Gastroesophageal sphincter (tissue), 4 donors: ENCODE measurements around the gene ENG. TPM values are rescaled to one million over a fixed set of nuclear protein-coding genes. Genes with fewer than 3 reads are reported as not detected.

ENCODE experiments used
- ATAC-seq: fragments of 150-250 bp; one replicate; pipeline ENCODE4 v1.9.1; 2016; ENCODE audit warnings: mild to moderate bottlenecking, moderate library complexity
- H3K27ac ChIP-seq, 4 donors: fragments of 200-600 bp; sonication (generic) in 3 of 4; 1 replicate in 3 of 4; 2 replicates in 1 of 4; pipeline ENCODE4 v1.5.1; 2016 to 2019
- H3K27me3 ChIP-seq: fragments of 200-600 bp; sonication (generic); one replicate; pipeline ENCODE4 v1.5.1; 2019
- H3K36me3 ChIP-seq, 2 donors: fragments of 200-600 bp; sonication (generic); one replicate each; pipeline ENCODE4 v1.5.1; 2019; ENCODE audit warnings: control low read depth in 1 of 2
- H3K4me1 ChIP-seq, 3 donors: fragments of 200-600 bp; sonication (generic); 1 replicate in 2 of 3; 2 replicates in 1 of 3; pipeline ENCODE4 v1.5.1; 2016 to 2019; ENCODE audit warnings: control low read depth in 2 of 3
- H3K4me3 ChIP-seq, 2 donors: fragments of 200-600 bp; sonication (generic); one replicate each; pipeline ENCODE4 v1.5.1; 2019; ENCODE audit warnings: mild to moderate bottlenecking in 1 of 2, moderate library complexity in 1 of 2
- H3K9me3 ChIP-seq, 3 donors: fragments of 200-600 bp; sonication (generic); one replicate each; pipeline ENCODE4 v1.5.1; 2017 to 2019; ENCODE audit warnings: control low read depth in 2 of 3
- CTCF ChIP-seq, 4 experiments: fragments of 200-600 bp in 2 of 4; fragments of 450-650 bp in 2 of 4; sonication (generic) in 1 of 4; IDR thresholded peaks; one replicate each; pipeline ENCODE4 v1.5.1; 2017 to 2019; ENCODE audit warnings: antibody characterized with exemption in 4 of 4, mild to moderate bottlenecking in 2 of 4, moderate library complexity in 2 of 4
- EP300 ChIP-seq: sonication (generic); formaldehyde crosslinking; IDR thresholded peaks from one replicate; pipeline ENCODE4 v1.6.1; 2017; ENCODE audit warnings: antibody characterized with exemption, mild to moderate bottlenecking
- POLR2A ChIP-seq, 2 donors: fragments of 450-650 bp; IDR thresholded peaks; one replicate each; pipeline ENCODE4 v1.6.1; 2017; ENCODE audit warnings: antibody characterized with exemption in 2 of 2, mild to moderate bottlenecking in 2 of 2, moderate library complexity in 1 of 2
- POLR2AphosphoS5 ChIP-seq: sonication (generic); formaldehyde crosslinking; IDR thresholded peaks from one replicate; pipeline ENCODE4 v1.6.1; 2017; ENCODE audit warnings: antibody characterized with exemption
- WGBS, 2 donors: methylation state at CpG; one replicate each; pipeline ENCODE4 v1.1.5; 2018; ENCODE audit warnings: low coverage in 1 of 2; 5-methylcytosine and 5-hydroxymethylcytosine counted together
- total RNA-seq, 4 donors: library from RNA; depleted of rRNA; stranded (reverse); fragments of >200 nt; gene quantifications; one replicate each; pipeline ENCODE4 v1.1.0, GENCODE V29; 2016

The ENG gene
- total RNA-seq, 4 donors from 2014 or later: 21.3 to 76.5 (median 48.0) TPM

- H3K36me3 ChIP-seq: peaks cover 0 to 21% of the 10 kb centered on the region in 2 donors
- no peaks in the 10 kb centered on the region for H3K9me3 ChIP-seq
- no CpG with 5 or more reads among the region's 14 CpGs for WGBS, 2 donors
- peak overlapping the region in 3 of 4 donors; percentile 90 to 91 (median 90) for H3K27ac ChIP-seq
- no peaks in the 10 kb centered on the region for H3K27me3 ChIP-seq
- ATAC-seq: no peak
- H3K4me1 ChIP-seq: peaks cover 0 to 59% (median 45%) of the 10 kb centered on the region in 3 donors
- H3K4me3 ChIP-seq: peak overlapping the region in 1 of 2 donors; percentile 76
- TF ChIP-seq CTCF (IDR thresholded peaks at IDR 0.05): no peak
- TF ChIP-seq POLR2AphosphoS5: no peak
- TF ChIP-seq POLR2A (IDR thresholded peaks at IDR 0.05): no peak
- no peak for TF ChIP-seq EP300
These were observed 21.7 kb upstream of the ENG start for GRCh38 chr9:127876026-127876763.

GRCh38 chr9:127875306-127875966 is 21.0 kb upstream of the ENG start:
- no peaks in the 10 kb centered on the region for H3K9me3 ChIP-seq
- ATAC-seq: no peak
- no peaks in the 10 kb centered on the region for H3K27me3 ChIP-seq
- H3K4me1 ChIP-seq: peaks cover 0 to 59% (median 45%) of the 10 kb centered on the region in 3 donors
- peak overlapping the region in 1 of 2 donors; percentile 76 for H3K4me3 ChIP-seq
- WGBS, 2 donors: 70% methylated on average over 8 of the region's 10 CpGs; no CpG with 5 or more reads in 1 of the 2 donors
- peaks cover 0 to 29% of the 10 kb centered on the region in 2 donors for H3K36me3 ChIP-seq
- peak overlapping the region in 3 of 4 donors; percentile 90 to 91 (median 90) for H3K27ac ChIP-seq
- TF ChIP-seq POLR2A (IDR thresholded peaks at IDR 0.05) (no peak), CTCF (IDR thresholded peaks at IDR 0.05) (no peak), EP300 (no peak), POLR2AphosphoS5 (no peak)

- peaks cover 0 to 31% of the 10 kb centered on the region in 2 donors for H3K36me3 ChIP-seq
- TF ChIP-seq POLR2AphosphoS5 (no peak), CTCF (IDR thresholded peaks at IDR 0.05) (no peak), EP300 (no peak), POLR2A (IDR thresholded peaks at IDR 0.05) (no peak)
- no peaks in the 10 kb centered on the region for H3K27me3 ChIP-seq
- peaks cover 0 to 67% (median 48%) of the 10 kb centered on the region in 3 donors for H3K4me1 ChIP-seq
- peak overlapping the region in 1 of 2 donors; percentile 19 for H3K4me3 ChIP-seq
- H3K9me3 ChIP-seq: no peaks in the 10 kb centered on the region
- H3K27ac ChIP-seq: peak overlapping the region in 3 of 4 donors; percentile 90 to 91 (median 90)
- ATAC-seq: no peak
- WGBS, 2 donors: 50 to 64% methylated on average over 2 to 7 of the region's 19 CpGs
These were observed 20.1 kb upstream of the ENG start for GRCh38 chr9:127874301-127875221.

- peak; percentile 39 for TF ChIP-seq POLR2AphosphoS5
- no peak for TF ChIP-seq CTCF (IDR thresholded peaks at IDR 0.05)
- TF ChIP-seq POLR2A (IDR thresholded peaks at IDR 0.05): no peak
- WGBS, 2 donors: 20 to 35% methylated on average over 4 to 5 of the region's 10 CpGs
- Histone ChIP-seq H3K4me3 (peak overlapping the region in 1 of 2 donors; percentile 19), H3K36me3 (peaks cover 0 to 37% of the 10 kb centered on the region in 2 donors), H3K27ac (peak overlapping the region in 3 of 4 donors; percentile 90 to 91 (median 90)), H3K27me3 (no peaks in the 10 kb centered on the region), H3K4me1 (peaks cover 0 to 71% (median 49%) of the 10 kb centered on the region in 3 donors), H3K9me3 (no peaks in the 10 kb centered on the region)
- ATAC-seq: peak; percentile 66
These were observed 19.4 kb upstream of the ENG start for GRCh38 chr9:127873886-127874285.
